Activated CD8-positive, alpha-beta memory T cell treated with anti-CD3 and anti-CD28 coated beads for 1 hour (primary cell): ENCODE measurements around the gene CELF3.
"Not testable (repeated sequence)": the region's sequence is repeated elsewhere in the genome, so short reads cannot be mapped to it uniquely, and the experiment has no call there.

Experiments used
- DNase-seq, 2 donors: peaks; one replicate each; pipeline ENCODE4 v3.0.0-alpha.2; 2020; ENCODE audit warnings: low read depth in 1 of 2; ENCODE audit errors: extremely low read depth in 1 of 2

CELF3 gene

DNA sequence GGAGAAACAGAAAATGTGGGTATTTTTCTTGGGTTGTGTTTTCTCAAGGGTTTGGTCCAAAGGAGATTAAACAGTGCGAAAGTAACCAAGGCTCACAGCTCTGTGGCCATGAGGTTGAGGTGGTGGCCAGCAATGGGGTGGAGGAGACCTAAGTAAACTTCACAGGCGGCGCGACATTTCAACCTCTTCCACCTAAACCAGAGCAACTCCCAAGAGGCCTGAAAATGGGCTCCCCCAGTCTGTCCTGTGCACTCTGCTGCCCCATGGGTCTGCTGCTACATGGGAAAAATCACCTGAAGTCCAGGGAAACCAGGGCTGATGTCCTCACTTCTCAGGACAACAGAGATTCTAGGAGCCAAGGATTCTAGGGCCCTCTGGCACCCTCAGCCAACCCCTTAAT is 12.4 kb downstream of the CELF3 start:
- no peak for DNase-seq

DNA sequence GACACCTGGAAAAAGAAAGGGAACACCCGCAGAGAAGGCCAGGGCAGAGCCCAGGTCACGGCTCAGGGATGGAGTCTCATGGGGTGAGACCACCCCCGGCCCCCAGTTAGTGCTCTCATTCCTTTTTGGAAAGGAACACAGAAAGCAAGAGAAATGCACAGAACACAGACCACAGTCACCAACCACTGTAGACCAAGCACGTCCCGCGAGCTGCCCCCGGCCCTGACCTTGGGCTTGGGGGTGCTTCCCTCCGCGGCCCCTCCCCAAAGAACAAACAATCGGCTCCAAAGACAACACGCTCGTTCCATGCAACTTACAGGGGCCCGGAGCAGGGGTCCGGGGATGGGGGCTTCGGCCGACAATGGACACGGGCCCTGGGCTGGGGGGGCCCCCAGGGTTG is 12.8 kb downstream of the CELF3 start:
- no peak for DNase-seq

- DNase-seq: no peak
Observed at GRCh38 chr1:151702936-151703335, 13.7 kb downstream of the CELF3 start.

GRCh38 chr1:151701515-151701914 is 15.1 kb downstream of the CELF3 start:
- DNase-seq: no peak

DNA sequence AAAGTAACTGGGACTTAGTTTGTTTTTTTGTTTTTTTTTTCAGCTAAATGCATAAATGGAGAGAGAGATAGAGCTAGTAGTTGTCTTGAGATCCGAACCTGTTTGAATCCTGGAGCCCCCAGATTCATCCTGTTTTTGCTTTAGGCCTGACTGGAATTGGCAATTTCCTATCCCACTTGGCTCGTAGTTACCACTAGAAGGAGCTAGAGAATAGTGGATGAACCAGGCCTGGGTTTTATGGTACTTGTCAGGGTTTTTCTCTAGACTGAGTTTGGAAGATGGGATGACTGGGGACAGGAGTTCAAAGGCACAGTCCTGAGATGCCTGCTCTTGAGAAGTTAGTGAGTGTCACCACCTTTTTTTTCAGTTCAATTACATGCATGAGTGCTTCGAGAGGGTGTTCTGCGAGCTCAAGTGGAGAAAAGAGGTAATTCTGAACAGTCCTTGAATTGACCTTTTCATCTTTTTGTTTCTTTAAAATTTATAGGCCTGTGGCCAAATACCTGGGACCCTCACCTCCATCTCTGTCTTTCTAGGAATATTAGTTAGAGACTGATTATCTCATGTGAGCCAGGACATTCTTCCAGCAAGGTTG is 23.4 kb downstream of the CELF3 start:
- no peak for DNase-seq

DNA sequence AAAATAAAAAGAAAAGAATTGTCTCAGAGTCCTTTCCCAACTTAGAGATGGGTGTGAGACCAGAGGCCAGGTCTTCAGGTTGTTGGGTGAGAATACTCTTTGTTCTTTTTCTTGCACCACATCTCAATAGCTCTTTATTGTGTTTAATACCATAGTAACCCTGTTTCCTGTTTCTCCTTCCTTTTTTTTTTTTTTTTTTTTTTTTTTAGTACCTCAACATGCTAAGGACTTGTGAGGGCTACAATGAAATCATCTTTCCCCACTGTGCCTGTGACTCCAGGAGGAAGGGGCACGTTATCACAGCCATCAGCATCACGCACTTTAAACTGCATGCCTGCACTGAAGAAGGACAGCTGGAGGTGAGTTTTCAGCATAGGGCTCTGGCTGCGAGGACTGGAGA is 24.4 kb downstream of the CELF3 start:
- DNase-seq: no peak

DNA sequence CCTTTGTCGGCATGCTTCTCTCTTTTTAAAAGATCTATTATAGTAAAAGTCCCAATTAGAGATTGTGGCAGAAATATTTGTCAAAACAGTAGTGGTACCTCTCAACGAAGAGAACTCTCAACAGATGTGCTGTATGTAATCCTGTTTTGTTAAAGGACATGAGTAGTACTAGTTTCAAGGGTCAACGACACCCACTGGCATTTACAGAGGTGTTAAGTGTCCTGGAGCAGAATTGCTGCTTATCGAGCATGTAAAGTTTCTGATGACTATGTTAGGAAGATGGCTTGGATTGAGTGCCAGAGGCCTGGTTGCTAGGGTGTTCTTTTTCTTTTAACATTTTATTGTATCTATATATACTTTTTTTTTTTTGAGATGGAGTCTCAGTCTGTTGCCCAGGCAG is 27.1 kb downstream of the CELF3 start:
- no peak for DNase-seq

GRCh38 chr1:151686561-151686960 is 30.0 kb downstream of the CELF3 start:
- no peak for DNase-seq

GRCh38 chr1:151684128-151684527 is 32.5 kb downstream of the CELF3 start:
- no peak for DNase-seq

DNA sequence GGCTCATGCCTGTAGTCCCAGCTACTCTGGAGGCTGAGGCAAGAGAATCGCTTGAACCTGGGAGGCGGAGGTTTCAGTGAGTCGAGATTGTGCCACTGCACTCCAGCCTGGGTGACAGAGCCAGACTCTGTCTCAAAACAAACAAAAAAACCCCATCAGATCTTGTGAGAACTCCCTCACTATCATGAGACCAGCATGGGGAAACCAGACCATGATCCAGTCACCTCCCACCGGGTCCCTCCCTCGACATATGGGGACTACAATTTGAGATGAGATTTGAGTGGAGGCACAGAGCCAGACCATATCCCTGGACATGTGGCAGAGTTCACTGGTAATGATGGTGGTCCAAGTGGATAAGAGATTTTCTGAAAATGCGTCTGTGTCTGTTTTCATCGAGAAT is 33.7 kb downstream of the CELF3 start:
- not testable (repeated sequence) for DNase-seq

- no peak for DNase-seq
Observed at GRCh38 chr1:151681923-151682322, 34.7 kb downstream of the CELF3 start.

DNA sequence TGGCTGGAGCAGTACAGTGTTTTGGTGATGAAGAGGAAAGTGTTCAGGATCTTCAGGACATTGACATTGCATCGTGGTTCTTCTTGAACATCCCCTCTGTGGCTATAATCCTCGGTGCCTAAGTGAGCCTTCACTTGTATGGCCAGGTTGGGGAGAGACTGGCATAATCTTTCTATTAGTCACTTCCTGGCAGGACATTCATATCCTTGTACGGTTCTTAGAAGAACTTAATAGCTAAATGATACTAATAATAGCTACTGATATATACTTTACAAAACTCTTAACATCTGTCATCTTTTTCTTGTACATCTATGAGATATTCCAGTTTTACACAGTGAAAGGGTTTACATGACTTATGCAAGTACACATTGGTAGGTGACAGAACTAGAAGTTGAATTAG is 35.8 kb downstream of the CELF3 start:
- DNase-seq: no peak

- no peak for DNase-seq
Observed at GRCh38 chr1:151680391-151680790, 36.2 kb downstream of the CELF3 start.

DNA sequence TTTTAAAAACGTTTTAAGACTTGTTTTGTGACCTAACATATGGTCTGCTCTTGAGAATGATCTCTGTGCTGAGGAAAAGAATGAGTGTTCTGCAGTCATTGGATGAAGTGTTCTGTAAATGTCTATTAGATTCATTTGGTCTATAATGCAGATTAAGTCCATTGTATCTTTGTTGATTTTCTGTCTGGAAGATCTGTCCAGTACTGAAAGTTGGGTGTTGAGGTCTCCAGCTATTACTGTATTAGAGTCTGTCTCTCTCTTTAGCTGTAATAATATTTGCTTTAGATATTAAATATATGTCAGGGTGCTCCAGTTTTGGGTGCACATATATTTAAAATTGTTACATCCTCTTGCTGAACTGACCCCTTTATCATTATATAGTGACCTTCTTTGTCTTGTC is 43.2 kb downstream of the CELF3 start:
- no peak for DNase-seq

DNA sequence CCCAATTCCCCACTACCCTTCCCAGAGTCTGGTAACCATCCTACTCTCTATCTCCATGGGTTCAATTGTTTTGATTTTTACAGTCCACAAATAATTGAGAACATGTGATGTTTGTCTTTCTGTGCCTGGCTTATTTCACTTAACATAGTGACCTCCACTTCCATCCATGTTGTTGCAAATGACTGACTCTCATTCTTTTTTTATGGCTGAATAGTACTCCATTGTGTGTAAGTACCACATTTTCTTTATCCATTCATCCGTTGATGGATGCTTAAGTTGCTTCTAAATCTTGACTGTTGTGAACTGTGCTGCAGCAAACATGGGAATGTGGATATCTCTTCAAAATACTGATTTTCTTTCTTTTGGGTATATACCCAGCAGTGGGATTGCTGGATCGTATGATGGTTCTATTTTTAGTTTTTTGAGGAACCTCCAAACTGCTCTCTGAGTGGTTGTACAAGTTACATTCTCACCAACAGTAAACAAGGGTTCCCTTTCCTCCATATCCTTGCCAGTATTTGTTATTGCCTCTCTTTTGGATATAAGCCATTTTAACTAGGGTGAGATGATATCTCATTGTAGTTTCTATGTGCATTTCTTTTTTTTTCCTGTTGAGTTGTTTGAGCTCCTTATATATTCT is 46.4 kb downstream of the CELF3 start:
- DNase-seq: not testable (repeated sequence)

GRCh38 chr1:151668090-151668489 is 48.5 kb downstream of the CELF3 start:
- DNase-seq: no peak

GRCh38 chr1:151661751-151662150 is 54.9 kb downstream of the CELF3 start:
- no peak for DNase-seq

- no peak for DNase-seq
Observed at GRCh38 chr1:151655371-151655770, 61.2 kb downstream of the CELF3 start.

GRCh38 chr1:151653397-151653796 is 63.2 kb downstream of the CELF3 start:
- DNase-seq: no peak
